ENCODE measurements around the gene IFFO2.

DNA sequence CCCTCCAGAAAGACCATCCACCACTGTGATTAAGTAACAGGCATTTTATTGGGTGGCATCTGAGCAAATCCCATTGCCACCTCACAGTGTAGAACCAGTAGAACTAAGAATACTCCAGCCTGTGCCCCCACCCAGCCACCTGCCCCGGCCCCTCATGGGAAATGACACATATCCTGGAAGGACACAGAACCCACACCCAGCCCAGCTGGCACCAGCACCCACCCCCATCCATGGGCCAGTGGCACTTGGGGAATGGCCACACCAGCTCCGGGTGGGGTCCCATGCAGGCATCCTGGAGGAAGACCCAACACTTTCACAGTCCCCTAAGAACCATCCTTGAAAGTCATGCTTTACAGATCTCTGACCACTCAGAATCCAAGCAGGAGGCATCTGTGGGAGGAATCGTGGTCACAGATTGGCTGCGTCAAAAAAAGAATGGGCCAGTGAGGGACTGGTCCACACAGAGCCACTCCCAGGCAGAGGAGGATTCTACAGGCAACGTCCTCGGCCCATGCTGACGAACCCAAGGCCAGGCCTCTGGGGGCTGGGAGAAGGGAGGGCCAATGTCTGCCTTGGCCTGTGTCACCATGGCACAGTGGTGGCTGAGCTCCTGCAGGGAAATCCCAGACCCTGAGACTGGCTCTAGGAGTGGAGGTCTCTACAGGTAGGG lies 84.9 kb downstream of the IFFO2 start:
- TF ChIP-seq TP53 (CRISPR knock-in tag; conservative IDR thresholded peaks at IDR 0.05) (no peak), MTF1 (CRISPR knock-in tag; IDR thresholded peaks at IDR 0.05) (no peak), IKZF1 (IDR thresholded peaks at IDR 0.05) (no peak), MED1 (CRISPR knock-in tag; IDR thresholded peaks at IDR 0.05) (no peak), TBP (CRISPR knock-in tag; IDR thresholded peaks at IDR 0.05) (no peak), FOXK2 (IDR thresholded peaks at IDR 0.05) (no peak), ZZZ3 (CRISPR knock-in tag; IDR thresholded peaks at IDR 0.05; ENCODE audit: borderline replicate concordance) (no peak), NR1H2 (CRISPR knock-in tag; IDR thresholded peaks at IDR 0.05; ENCODE audit: borderline replicate concordance, low read depth) (no peak), CREB1 (IDR thresholded peaks at IDR 0.05) (no peak), CREB1 (CRISPR knock-in tag; IDR thresholded peaks at IDR 0.05) (no peak), GATAD1 (CRISPR knock-in tag; IDR thresholded peaks at IDR 0.05) (no peak)
- TF ChIP-seq, protein P1, sequence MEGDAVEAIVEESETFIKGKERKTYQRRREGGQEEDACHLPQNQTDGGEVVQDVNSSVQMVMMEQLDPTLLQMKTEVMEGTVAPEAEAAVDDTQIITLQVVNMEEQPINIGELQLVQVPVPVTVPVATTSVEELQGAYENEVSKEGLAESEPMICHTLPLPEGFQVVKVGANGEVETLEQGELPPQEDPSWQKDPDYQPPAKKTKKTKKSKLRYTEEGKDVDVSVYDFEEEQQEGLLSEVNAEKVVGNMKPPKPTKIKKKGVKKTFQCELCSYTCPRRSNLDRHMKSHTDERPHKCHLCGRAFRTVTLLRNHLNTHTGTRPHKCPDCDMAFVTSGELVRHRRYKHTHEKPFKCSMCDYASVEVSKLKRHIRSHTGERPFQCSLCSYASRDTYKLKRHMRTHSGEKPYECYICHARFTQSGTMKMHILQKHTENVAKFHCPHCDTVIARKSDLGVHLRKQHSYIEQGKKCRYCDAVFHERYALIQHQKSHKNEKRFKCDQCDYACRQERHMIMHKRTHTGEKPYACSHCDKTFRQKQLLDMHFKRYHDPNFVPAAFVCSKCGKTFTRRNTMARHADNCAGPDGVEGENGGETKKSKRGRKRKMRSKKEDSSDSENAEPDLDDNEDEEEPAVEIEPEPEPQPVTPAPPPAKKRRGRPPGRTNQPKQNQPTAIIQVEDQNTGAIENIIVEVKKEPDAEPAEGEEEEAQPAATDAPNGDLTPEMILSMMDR (CRISPR knock-in tag; IDR thresholded peaks at IDR 0.05) = no peak
- TF ChIP-seq, protein P2, sequence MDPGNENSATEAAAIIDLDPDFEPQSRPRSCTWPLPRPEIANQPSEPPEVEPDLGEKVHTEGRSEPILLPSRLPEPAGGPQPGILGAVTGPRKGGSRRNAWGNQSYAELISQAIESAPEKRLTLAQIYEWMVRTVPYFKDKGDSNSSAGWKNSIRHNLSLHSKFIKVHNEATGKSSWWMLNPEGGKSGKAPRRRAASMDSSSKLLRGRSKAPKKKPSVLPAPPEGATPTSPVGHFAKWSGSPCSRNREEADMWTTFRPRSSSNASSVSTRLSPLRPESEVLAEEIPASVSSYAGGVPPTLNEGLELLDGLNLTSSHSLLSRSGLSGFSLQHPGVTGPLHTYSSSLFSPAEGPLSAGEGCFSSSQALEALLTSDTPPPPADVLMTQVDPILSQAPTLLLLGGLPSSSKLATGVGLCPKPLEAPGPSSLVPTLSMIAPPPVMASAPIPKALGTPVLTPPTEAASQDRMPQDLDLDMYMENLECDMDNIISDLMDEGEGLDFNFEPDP (CRISPR knock-in tag; conservative IDR thresholded peaks at IDR 0.05) = no peak
- TF ChIP-seq, protein P3, sequence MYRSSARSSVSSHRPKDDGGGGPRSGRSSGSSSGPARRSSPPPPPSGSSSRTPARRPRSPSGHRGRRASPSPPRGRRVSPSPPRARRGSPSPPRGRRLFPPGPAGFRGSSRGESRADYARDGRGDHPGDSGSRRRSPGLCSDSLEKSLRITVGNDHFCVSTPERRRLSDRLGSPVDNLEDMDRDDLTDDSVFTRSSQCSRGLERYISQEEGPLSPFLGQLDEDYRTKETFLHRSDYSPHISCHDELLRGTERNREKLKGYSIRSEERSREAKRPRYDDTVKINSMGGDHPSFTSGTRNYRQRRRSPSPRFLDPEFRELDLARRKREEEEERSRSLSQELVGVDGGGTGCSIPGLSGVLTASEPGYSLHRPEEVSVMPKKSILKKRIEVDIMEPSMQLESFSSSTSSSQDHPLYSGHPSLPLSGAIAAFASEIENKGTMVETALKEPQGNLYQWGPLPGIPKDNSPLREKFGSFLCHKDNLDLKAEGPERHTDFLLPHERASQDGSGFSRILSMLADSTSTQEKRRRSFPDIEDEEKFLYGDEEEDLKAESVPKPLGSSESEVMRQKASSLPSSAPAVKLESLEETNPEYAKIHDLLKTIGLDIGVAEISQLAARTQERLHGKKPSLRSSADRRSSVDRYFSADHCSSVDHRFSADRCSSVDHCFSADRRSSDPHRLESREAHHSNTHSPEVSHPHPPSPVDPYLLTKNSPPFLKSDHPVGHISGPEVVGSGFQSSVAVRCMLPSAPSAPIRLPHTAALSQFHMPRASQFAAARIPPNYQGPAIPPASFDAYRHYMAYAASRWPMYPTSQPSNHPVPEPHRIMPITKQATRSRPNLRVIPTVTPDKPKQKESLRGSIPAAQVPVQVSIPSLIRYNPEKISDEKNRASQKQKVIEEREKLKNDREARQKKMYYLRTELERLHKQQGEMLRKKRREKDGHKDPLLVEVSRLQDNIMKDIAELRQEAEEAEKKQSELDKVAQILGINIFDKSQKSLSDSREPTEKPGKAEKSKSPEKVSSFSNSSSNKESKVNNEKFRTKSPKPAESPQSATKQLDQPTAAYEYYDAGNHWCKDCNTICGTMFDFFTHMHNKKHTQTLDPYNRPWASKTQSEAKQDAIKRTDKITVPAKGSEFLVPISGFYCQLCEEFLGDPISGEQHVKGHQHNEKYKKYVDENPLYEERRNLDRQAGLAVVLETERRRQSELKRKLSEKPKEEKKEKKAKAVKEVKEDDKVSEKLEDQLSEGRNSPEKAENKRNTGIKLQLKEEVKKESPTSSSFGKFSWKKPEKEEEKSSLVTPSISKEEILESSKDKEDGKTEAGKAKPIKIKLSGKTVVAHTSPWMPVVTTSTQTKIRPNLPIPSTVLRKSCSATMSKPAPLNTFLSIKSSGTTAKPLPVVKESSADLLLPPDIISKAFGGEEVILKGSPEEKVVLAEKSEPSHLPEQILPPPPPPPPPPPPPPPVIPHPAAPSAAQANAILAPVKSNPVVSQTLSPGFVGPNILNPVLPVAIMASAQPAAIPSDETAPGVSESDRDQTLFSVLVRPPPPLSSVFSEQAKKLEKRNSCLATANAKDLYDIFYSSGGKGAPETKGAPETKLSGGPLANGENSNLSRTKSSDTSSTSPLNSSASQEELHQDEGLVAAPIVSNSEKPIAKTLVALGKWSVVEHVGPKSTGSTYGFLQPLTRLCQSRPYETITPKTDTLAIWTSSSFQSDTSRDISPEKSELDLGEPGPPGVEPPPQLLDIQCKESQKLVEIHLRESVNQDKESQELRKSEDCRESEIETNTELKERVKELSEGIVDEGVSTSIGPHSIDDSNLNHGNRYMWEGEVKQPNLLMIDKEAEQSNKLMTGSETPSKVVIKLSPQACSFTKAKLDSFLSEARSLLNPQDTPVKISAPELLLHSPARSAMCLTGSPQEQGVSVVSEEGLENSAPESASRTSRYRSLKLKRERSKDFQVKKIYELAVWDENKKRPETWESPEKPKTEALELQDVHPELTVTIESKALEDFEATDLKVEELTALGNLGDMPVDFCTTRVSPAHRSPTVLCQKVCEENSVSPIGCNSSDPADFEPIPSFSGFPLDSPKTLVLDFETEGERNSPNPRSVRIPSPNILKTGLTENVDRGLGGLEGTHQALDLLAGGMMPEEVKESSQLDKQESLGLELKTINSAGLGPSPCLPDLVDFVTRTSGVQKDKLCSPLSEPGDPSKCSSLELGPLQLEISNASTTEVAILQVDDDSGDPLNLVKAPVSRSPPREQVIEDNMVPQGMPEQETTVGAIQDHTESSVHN (CRISPR knock-in tag; IDR thresholded peaks at IDR 0.05) = no peak
